CD4-positive, alpha-beta T cell treated with Interleukin-10 for 1 hour (primary cell): ENCODE results near the gene TKT.
A peak's percentile ranks its signal among the peaks of the same experiment; 100 is the strongest.

Experiments
- DNase-seq: peaks from one replicate; pipeline ENCODE4 v3.0.0-alpha.2; 2020

The TKT gene

DNA sequence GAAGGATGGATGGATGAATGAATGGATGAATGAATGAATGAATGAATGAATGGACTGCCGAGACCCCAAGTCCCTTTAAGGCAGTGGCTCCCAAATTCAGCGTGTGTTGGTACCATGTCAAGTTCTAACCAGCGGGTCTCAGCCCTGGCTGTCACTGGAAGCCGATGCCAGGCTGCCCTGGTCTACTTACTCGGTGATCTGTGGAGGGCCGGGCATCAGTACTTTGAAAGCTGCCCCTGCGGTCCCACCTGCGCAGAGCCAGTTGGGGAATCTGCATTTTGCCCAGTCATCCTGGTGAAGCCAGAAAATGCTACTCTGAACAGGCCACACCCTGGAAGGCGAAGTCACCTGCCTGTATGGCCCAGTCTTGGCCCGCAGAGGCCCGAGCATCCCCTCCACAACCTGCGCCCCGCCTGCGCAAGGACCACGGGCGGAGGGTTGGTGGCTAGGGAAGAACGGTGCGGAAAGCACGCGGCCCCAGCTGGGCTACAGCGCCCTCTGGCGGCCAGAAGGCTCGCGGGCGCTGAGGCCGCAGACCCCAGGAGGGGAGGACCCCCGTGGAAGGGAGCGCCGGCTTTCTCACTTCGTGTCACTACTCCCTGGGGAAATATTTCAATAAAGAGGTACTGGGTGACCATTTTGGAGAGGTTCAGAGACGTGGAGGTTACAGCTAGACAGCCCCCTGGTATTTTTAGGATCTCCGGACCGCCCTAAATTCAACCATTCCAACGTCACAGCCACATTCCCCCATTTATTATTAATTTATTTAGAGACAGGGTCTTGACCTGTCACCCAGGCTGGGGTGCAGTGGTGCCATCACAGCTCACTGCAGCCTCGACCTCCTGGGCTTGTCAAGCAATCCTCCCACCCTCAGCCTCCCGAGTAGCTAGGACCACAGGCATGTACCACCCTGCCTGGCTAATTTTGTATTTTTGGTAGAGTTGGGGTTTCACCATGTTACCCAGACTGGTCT lies 59.9 kb downstream of the TKT start:
- DNase-seq, result peak; percentile 57

DNA sequence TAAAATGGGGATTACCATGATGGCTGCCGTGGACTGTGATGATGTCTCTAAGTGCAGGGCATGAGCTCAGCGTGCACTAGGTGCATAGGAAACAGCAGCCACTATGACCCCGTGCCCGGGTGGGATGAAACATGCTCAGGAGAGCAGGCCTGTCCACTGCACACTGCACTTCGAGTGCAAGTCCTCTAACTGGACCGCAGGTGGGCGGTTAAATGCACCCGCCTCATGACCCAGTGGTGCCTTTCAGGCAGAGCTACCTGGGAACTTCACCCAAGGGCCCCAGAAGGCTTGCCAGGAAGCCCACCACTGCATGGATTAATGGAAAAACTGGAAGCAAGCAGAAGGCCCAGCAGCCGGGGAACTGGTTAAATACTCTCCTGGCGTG lies 60.8 kb downstream of the TKT start:
- DNase-seq, result no peak

DNA sequence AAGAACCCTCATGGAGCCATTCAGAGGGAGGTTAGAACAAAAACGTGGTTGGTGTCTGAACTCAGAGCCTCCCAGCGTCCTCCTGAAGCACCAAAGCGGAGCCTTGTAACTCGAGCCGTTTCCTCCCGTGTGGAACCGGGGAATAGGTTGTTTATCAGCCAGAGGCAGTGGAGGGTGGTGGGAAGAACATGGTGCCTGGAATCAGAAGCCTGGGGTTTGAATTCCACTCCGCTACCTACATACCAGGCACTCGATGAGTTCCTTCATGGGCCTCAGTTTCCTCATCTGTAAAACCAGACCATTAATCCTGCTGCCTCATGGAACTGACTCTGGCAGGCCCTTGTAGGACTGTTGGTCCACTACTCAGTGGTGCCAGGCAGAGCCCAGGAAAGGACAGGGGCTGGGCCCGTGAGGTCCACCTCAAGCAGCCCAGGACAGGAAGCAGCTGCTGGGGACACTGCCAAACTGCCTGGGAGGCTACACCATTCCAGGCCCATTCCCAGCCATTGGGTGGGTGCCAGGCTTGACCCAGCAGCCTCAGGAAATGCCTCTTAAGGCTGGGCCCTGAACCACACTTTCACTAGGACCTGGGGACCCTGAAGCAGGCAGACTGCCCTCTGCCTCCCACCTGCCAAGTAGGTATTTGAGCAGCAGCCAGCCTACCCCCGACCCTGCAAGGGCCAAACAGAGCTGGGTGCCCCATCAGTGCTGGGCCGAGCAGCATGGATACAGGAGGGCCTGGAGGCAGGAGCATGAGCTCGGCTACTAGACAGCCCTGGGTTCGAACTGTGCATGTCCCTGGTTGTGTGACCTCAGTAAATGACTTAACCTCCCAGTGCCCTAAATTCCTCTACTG lies 61.4 kb downstream of the TKT start:
- no peak for DNase-seq

DNA sequence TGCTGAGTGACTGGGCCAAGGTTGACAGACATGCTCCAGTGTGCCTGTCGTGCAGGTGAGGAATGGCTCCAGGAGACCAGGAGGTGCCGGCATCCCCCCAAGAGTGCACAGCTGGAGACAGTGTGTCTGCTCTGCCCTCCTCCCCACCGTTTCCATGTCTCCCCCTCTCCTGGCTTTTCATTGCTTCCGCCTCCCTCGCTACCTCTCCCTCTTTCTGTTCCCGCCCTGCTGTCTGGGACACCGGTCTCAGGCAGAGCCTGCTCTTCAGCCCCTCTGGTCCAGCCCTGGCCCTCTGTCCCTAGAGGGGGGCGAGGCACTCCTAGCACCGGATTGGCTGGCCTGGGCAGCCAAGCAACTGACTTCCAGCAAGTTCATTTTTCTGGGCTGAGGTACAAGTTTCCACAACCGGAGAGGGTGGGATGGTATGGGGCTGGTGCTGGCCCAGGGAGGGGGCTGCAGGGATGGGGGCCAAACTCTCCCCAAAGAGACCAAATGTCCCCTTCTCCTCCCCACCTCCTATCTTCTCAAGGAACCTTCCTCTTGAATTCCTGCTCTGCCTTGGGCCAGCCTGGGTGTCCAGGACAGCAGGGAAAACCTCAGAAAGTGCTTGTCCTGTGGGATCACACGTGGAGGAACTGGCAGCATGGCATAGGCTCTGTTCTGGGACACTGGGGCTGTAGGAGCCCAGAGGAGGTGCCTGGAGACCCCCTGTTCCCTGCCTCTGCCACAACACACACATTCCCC lies 62.2 kb downstream of the TKT start:
- DNase-seq, result no peak

DNA sequence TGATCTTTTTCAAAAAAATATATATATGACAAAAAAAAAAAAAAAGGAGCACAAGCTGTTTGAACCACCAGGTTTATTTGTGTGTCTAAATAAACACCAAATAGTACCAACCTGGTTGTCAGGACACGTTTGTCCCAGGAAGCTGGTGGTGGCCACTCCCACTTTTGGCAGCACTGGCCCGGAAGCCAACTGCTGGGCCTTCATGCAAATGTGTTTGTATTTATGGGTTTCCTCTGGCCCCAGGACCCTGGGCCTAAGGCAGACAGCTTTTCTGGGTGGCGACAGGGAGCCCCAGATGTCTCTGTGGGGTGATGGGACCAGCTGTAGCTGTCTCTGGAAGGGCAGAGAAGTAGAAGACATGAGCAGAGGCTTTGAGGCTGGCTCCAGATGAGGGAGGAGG lies 63.2 kb downstream of the TKT start:
- no peak for DNase-seq

DNA sequence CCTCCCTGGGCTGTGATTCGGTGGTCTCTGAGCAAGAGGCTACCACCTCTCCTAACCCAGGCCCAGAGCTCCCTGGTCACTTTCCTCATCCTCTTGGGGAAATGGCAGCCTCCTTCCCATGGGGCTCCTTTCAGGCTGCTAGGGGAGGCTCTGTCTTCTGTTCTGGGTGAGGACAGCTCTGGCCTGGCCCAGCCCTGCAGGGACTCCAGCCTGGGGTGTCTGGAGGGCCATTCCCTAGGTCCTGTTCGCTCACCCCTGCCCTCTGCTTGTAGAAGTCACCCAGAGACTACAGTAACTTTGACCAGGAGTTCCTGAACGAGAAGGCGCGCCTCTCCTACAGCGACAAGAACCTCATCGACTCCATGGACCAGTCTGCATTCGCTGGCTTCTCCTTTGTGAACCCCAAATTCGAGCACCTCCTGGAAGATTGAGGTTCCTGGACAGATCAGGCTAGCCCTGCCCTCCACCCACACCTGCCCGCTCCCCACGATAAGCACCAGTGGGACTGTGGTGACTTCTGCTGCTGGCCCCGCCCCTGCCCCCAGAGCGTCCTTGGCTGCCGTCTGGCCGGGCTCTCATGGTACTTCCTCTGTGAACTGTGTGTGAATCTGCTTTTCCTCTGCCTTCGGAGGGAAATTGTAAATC lies 63.9 kb downstream of the TKT start:
- no peak for DNase-seq

DNA sequence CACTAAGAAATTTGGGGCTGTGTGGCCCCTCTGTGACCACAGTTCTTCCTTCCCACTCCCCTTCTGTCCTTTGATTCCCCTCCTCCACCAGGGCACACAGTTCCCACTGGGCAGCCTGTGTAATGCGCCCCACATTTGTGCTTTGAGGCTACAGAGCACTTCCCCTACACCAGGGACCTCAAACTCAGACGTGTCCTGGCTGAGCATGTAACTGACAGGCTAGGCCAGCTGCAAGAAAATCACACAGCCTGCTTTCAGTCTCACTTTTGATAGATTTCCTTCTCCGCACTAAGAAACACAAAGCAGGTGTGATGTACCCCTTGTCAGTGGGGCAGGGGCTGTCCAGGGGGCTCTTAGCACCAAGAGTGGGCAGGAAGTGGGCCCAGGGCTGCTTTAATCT lies 65.2 kb downstream of the TKT start:
- no peak for DNase-seq

DNA sequence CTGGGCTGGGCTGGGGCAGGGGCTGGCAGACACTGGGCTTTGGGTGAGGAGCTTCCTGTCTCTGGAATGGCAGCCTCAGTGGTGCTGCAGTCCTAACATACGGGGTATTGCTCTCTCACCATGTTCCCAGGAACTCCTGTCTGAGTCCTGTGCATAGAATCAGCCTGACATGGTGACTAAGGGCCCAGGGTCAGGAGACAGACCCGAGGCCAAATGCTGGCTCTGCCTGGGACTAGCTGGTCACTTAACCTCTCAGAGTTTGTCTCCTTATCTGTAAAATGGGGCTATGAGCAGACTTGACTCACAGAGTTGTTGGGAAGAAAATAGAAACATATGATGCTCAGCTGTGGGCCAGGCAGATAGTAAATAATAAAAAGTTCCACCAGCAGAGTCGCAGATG lies 66.5 kb downstream of the TKT start:
- no peak for DNase-seq

DNA sequence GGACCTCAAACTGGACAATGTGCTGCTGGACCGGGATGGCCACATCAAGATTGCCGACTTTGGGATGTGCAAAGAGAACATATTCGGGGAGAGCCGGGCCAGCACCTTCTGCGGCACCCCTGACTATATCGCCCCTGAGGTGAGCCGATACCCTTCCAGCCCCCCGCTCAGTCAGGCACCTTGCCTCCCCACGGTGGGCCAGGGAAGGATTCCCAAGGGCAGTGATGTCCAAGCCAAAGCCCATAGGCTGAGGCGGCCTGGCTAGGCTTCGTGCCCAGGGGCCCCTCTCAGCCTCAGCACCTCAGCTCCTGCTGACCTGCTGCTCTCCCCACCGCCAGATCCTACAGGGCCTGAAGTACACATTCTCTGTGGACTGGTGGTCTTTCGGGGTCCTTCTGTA lies 67.1 kb downstream of the TKT start:
- no peak for DNase-seq

DNA sequence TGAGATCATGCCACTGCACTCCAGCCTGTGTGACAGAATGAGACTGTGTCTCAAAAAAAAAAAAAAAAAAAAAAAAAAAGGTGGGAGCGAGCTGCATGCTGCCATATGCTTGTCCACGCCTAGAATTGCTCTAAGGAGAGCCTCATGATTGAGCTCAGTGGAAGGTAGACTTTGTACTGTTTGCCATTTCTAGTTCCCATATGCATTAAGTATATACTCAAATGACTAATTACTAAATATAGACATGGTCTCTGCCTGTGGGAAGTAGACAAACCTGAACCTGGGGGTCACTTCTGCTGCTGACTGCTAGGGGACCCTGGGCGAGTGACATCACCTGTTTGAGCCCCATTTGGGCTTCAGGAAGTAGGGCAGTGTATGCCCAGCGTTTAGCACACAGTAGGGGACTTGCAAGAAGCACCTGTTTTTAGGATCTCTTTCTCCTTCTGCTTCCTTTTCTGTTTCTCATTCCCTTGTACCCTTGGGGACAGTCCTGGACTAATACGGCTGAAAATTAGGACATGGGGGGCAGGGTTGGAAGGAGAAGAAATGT lies 67.6 kb downstream of the TKT start:
- DNase-seq, result no peak

DNA sequence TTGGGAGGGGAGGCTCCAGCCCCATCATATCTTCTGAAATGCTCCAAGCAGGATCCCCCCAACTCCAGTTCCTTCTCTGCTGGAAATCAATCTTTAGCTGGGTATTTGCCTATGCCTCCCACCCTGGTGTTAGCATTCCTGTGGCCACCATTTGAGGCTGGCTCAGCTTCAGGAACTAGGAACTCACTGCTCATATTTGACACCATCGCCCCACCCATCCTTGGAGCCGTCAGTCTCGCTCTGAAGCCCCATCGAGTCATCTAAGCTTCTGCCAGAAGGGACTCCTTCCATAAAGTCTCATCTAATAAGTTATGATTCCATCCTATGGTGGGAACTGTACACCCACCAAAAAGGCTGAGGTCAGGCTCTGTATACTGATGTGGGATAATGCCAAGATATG lies 68.4 kb downstream of the TKT start:
- no peak for DNase-seq

DNA sequence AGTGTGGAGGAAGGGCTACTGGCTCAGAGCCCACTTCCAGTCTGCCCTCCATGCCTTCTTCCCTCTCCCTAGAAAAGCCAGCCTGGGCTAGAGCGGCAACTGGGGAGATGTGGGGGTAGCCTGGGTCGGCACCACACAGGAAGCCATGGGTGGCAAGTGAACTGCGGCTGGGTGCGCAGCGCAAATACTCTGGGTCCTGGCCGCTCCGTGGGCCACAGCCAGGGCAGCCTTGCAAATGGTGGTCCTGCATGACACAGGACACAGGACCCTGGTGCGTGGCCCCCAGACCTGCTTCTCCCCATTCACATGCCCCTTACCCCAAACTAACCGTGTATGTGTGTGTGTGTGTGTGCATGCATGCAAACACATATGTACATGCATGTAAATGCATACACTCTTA lies 69.1 kb downstream of the TKT start:
- no peak for DNase-seq

DNA sequence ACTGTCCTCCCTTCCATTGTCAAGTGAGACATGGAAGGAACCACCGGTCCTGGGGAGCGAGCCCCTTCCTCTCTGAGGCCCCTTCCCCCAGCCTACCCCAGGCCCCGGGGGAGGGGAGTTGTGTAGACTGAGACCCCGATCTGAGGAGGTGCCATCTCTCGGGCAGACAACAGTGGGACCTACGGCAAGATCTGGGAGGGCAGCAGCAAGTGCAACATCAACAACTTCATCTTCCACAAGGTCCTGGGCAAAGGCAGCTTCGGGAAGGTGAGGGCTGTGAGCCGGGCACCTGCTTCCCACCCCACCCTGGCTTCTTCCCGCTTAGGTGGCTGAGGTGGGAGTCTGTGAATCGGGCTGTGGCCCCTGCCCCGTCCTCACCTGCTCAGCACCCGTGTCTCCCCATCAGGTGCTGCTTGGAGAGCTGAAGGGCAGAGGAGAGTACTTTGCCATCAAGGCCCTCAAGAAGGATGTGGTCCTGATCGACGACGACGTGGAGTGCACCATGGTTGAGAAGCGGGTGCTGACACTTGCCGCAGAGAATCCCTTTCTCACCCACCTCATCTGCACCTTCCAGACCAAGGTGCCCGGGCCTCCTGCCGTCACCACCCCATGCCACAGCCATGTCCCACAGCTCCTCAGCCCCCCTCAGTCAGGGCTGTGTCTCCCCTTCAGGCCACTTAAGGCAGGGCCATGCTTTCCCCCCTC lies 69.9 kb downstream of the TKT start:
- DNase-seq, result no peak

DNA sequence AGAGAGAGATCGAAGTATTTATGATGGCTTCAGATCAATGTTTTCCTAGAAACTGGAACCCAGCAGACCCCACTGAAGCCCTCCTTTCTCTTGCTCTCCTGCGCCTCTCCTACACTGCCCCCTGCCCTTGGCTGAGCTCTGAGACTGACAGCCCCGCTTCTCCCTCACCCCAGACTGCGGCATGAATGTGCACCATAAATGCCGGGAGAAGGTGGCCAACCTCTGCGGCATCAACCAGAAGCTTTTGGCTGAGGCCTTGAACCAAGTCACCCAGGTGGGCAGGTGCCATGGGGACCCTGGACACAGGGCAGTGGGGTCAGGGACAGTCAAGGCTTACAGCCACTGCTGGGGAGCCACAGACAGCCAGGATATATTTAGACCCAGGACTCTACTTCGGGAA lies 71.1 kb downstream of the TKT start:
- DNase-seq, result no peak

DNA sequence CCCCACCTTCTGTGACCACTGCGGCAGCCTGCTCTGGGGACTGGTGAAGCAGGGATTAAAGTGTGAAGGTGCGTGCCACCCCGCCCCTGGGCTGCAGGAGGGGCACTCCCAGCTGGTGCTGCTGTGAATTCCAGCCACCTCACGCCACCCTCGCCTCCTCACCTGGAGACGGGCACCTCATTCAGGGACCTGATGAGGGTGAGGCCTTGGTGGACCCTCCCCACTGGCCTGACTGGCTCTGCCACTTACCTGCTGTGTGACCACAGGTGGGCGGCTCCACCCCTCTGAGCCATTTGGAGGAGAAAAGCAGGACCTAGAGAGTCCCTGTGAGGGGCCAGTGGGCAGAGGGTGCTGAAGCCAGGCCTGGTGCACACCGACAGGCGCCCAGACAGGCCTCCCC lies 72.3 kb downstream of the TKT start:
- DNase-seq, result no peak

DNA sequence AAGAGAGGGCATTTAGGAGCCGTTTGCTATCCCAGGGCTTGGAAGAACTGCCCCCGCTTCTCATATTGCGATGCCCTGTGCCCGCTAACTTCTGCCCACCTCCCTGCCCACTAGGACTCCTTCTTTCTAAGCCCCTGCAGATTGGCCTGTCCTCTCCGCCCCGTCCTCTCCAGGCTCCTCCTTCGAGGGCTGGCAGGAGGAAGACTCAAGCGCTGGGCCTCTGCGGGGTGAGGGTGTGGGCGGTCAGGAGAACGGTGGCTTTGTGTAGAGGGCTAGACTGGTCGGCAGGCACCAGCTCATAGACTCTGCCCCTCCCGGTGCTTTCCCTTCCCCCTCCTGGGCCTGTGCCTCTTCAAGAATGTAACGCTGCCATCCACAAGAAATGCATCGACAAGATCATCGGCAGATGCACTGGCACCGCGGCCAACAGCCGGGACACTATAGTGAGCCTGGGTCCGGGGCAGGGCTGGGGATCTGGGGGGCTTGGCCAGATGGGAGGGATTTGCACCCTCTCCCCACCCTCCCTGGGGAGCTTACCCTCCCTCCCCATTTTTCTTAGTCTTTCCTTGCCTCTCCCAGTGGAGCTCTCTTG lies 73.0 kb downstream of the TKT start:
- no peak for DNase-seq

DNA sequence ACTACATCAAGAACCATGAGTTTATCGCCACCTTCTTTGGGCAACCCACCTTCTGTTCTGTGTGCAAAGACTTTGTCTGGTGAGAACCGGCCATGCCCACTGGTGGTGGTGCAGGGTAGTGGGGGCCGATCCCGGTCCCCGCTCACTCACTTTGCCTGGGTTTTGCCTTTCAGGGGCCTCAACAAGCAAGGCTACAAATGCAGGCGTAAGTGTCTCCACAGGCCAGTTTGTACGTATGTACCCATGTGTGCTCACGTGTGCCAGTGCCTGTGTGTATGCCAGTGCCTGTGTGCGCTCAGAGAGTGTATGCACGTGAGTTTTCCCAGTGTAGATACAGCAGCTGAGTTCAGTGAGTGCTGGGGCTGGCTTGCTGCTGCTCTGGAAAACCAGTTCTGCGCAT lies 74.3 kb downstream of the TKT start:
- DNase-seq, result no peak

DNA sequence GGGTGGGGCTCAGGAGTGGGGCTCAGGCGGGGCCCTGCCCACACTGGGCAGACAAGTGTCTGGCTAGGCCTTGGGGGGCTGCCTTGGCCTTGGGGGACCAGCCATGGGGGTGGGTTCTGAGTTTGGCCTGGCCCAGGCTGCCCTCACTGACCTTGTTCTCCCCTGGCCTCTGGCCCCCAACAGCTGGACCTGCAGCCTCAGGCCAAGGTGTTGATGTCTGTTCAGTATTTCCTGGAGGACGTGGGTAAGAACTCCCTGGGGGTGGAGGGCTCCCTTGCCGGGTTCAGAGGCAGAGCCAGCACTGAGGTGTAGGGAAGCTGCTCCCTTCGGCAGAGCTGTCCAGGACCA lies 74.8 kb downstream of the TKT start:
- no peak for DNase-seq

DNA sequence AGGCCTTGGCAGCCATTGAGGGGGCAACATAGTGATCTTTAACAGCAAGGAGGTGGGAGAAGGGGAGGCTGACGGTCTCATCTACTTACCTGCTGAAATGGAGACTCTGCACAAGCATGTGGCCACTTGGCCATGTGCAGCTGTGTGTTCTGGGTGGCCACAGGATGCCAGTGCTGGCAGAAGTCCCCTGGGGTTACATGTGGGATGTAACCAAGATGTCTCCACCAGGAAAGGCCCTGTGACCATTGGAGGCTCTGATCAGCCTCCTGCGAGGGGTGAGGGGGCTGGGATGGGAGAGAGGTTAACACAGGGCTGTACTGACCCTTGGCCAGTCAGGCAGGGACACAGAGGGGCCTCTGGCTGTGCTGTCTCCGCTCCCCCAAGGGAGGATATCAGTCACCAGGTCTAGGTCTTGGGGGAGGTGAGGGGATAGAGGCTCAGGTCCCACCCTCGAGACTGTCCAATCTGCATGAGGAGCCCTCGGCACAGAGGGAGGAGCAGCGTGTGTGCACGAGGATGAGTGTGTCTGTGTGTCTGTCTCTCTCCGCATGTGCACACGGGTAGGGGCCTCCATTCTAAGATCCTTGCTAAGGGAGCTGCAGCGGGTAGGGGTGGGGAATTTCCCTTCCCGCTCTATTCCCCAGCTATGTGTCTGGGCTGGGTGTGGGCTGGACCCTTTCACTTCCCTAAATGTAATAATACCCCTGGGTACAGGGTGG lies 75.4 kb downstream of the TKT start:
- no peak for DNase-seq

DNA sequence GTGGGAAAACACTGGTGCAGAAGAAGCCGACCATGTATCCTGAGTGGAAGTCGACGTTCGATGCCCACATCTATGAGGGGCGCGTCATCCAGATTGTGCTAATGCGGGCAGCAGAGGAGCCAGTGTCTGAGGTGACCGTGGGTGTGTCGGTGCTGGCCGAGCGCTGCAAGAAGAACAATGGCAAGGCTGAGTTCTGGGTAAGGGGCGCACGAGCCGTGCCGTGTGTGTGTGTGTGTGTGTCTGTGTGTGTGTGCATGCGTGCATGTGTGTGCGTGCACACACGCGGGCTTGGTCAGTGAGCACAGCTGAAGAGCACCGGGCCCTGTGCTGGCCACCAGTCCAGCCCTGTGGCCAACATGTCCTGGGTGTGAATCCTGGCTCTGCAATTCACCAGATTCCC lies 76.2 kb downstream of the TKT start:
- DNase-seq, result no peak

DNA sequence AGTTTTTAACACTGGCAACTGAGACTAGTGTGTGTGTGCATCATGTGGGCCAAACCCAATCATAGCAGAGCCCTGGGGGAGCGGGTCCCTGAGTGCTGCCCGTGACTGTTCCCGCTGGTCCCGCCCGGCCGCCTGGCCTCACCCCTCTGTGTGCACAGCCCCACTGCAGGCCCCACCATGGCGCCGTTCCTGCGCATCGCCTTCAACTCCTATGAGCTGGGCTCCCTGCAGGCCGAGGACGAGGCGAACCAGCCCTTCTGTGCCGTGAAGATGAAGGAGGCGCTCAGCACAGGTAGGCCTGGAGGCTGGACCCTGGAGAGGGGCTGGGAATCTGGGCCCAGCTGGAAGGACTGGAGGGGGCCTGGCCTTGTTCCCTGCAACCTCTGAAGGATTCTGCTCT lies 77.6 kb downstream of the TKT start:
- DNase-seq, result no peak
